Activated CD4-positive, alpha-beta memory T cell treated with anti-CD3 and anti-CD28 coated beads for 36 hours (primary cell): ENCODE results near the gene MERTK. TPM values are rescaled to one million over a fixed set of nuclear protein-coding genes. Genes with fewer than 3 reads are reported as not detected.
"Not testable (repeated sequence)": the region's sequence is repeated elsewhere in the genome, so short reads cannot be mapped to it uniquely, and the experiment has no call there.

ENCODE experiments used
- CTCF ChIA-PET: fragments of 350-600 bp; sonication (Branson Sonifier 250); formaldehyde crosslinking; loops from one replicate; lab custom pipeline; 2021; ENCODE audit warnings: antibody characterized with exemption, inconsistent platforms; lab: Charles Lee
- POLR2A ChIA-PET: fragments of 350-600 bp; sonication (Branson Sonifier 250); formaldehyde crosslinking; loops from one replicate; lab custom pipeline; 2021; ENCODE audit warnings: antibody characterized with exemption; lab: Charles Lee
- DNase-seq: peaks from one replicate; pipeline ENCODE4 v3.0.0-alpha.2; 2020
- H3K27ac Mint-ChIP-seq: one replicate; pipeline ENCODE4 v1.8.0; 2021; ENCODE audit warnings: mixed read lengths
- H3K27me3 Mint-ChIP-seq: one replicate; pipeline ENCODE4 v1.8.0; 2021; ENCODE audit warnings: mixed read lengths
- H3K36me3 Mint-ChIP-seq: one replicate; pipeline ENCODE4 v1.8.0; 2021; ENCODE audit warnings: mixed read lengths
- H3K4me1 Mint-ChIP-seq: one replicate; pipeline ENCODE4 v1.8.0; 2021; ENCODE audit warnings: low read depth, mixed read lengths
- H3K4me3 Mint-ChIP-seq: one replicate; pipeline ENCODE4 v1.8.0; 2021; ENCODE audit warnings: mild to moderate bottlenecking, mixed read lengths
- H3K9me3 Mint-ChIP-seq: one replicate; pipeline ENCODE4 v1.8.0; 2021; ENCODE audit warnings: mixed read lengths
- intact Hi-C: fragments of 100-400 bp; cut with micrococcal nuclease; formaldehyde crosslinking; loops from one replicate; pipeline ENCODE4 v1.15.1; 2023
- total RNA-seq, 2 experiments: library from RNA; stranded (reverse); gene quantifications; one replicate each; pipeline ENCODE4 v1.2.3, GENCODE V29; 2021

Gene MERTK
- total RNA-seq, result 1 to 10 TPM; 1.0 to 1.2 TPM

- POLR2A ChIA-PET, result no interaction called here
These were observed at the start of gene MERTK for GRCh38 chr2:111897924-111898702. MERTK (plus strand) TSS chr2:111898607; CDS start chr2:111898736, 129 bp downstream.

GRCh38 chr2:111850646-111851045, 47.8 kb upstream of the MERTK start:
- H3K4me3 Mint-ChIP-seq, H3K9me3 Mint-ChIP-seq, CTCF ChIA-PET, POLR2A ChIA-PET, H3K27me3 Mint-ChIP-seq, H3K27ac Mint-ChIP-seq, H3K4me1 Mint-ChIP-seq, intact Hi-C loops: not testable (repeated sequence)
- H3K36me3 Mint-ChIP-seq, result peaks cover 26% of the 10 kb centered on the region
- peak; percentile 42 for DNase-seq

More at GRCh38 chr2:111897924-111898702, at the start of gene MERTK:
- CTCF ChIA-PET, result interaction anchor here (0.6 to 1.2 kb wide), 11 partner anchors 10 to 193 kb away, joined by 3 to 11 read pairs (median 5); partner anchors contain the start of gene ANAPC1
- Mint-ChIP-seq H3K4me1 (peaks cover 6% of the 10 kb centered on the region), H3K27ac (no peak within 1 kb of the TSS), H3K36me3 (no peaks in the 10 kb centered on the region), H3K4me3 (peak within 1 kb of the TSS; percentile 73), H3K9me3 (no peaks in the 10 kb centered on the region), H3K27me3 (peaks cover 23% of the 10 kb centered on the region)
- peak; percentile 77 for DNase-seq
- intact Hi-C loops, result no loop called here

- H3K4me1 Mint-ChIP-seq, intact Hi-C loops, POLR2A ChIA-PET, H3K27me3 Mint-ChIP-seq, DNase-seq, H3K27ac Mint-ChIP-seq, H3K4me3 Mint-ChIP-seq, H3K9me3 Mint-ChIP-seq, CTCF ChIA-PET: not testable (repeated sequence)
- H3K36me3 Mint-ChIP-seq, result peaks cover 27% of the 10 kb centered on the region
These were observed 45.9 kb upstream of the MERTK start for GRCh38 chr2:111852544-111852943.

GRCh38 chr2:111860005-111860404, 38.4 kb upstream of the MERTK start:
- peaks cover 21% of the 10 kb centered on the region for H3K36me3 Mint-ChIP-seq
- H3K4me3 Mint-ChIP-seq, H3K27me3 Mint-ChIP-seq, DNase-seq, POLR2A ChIA-PET, H3K4me1 Mint-ChIP-seq, intact Hi-C loops, H3K9me3 Mint-ChIP-seq, H3K27ac Mint-ChIP-seq, CTCF ChIA-PET: not testable (repeated sequence)

DNA sequence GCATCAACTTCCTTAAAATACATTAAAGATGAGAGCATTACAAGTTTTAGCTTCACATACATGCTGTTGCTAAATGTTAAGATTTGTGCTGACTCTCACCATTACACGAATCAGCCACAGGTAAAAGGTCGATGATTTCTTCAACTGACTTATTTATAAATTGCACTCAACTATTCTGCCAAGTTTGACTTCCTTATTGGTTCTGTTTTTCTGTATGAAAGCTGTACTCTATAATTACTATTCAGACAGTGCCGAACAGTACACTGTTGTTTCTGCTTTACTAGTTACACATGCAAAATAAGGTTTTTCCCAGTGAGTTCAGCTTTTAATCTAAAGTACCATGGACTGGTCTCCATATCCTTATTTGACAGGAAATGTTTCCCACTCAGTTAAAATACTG, 33.3 kb upstream of the MERTK start:
- H3K4me3 Mint-ChIP-seq, CTCF ChIA-PET, H3K9me3 Mint-ChIP-seq, H3K27ac Mint-ChIP-seq, H3K27me3 Mint-ChIP-seq, H3K4me1 Mint-ChIP-seq, DNase-seq, intact Hi-C loops, POLR2A ChIA-PET: not testable (repeated sequence)
- peaks cover 20% of the 10 kb centered on the region for H3K36me3 Mint-ChIP-seq

- POLR2A ChIA-PET, result not testable (repeated sequence)
These were observed 25.6 kb upstream of the MERTK start for GRCh38 chr2:111872806-111873205.

GRCh38 chr2:111883661-111884591, 14.5 kb upstream of the MERTK start, which contains the start of gene ANAPC1:
ANAPC1 (minus strand) TSS chr2:111884193; CDS start chr2:111880825, 3,368 bp downstream.
- Mint-ChIP-seq H3K27me3 (no peaks in the 10 kb centered on the region), H3K4me3 (peak within 1 kb of the TSS; percentile 97), H3K9me3 (no peaks in the 10 kb centered on the region), H3K27ac (peak within 1 kb of the TSS; percentile 94), H3K36me3 (peaks cover 9% of the 10 kb centered on the region), H3K4me1 (peaks cover 15% of the 10 kb centered on the region)
- peak; percentile 90 for DNase-seq
- ChIA-PET POLR2A (interaction anchor here (0.6 to 1.4 kb wide), 6 partner anchors 9 to 826 kb away, joined by 3 to 7 read pairs (median 3); partner anchors contain the start of genes POLR1B and TMEM87B), CTCF (interaction anchor here (0.6 to 2.8 kb wide), 9 partner anchors 9 to 1321 kb away, joined by 3 to 8 read pairs (median 4); no protein-coding TSS in a partner anchor)
- intact Hi-C loops, result loop anchor here (1.0 to 5.0 kb wide), 3 partner anchors 165 to 658 kb away; partner anchors contain the start of genes POLR1B and ZC3H8

More at GRCh38 chr2:111872806-111873205, 25.6 kb upstream of the MERTK start:
- Mint-ChIP-seq H3K36me3 (peaks cover 26% of the 10 kb centered on the region), H3K4me1 (peaks cover 11% of the 10 kb centered on the region)
- DNase-seq, intact Hi-C loops, H3K9me3 Mint-ChIP-seq, H3K4me3 Mint-ChIP-seq, H3K27me3 Mint-ChIP-seq, H3K27ac Mint-ChIP-seq, CTCF ChIA-PET: not testable (repeated sequence)

DNA sequence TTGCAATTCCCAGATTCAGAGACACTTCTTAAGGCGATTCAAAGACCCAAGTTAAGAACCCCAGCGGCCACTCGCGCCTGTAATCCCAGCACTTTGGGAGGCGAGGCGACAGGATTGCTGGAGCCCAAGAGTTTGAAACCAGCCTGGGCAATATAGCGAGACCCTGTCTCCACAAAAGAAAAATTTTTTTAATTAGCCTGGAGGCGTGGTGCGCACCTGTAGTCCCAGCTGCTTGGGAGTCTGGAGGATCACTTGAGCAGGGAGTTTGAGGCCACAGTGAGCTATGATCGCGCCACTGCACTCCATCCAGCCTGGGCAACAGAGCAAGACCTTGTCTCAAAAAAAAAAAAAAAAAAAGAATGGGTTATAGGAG, 13.8 kb upstream of the MERTK start:
- Mint-ChIP-seq H3K4me3 (peak overlapping the region; percentile 97), H3K27ac (peak overlapping the region; percentile 94), H3K27me3 (no peaks in the 10 kb centered on the region), H3K36me3 (peaks cover 6% of the 10 kb centered on the region), H3K4me1 (peaks cover 14% of the 10 kb centered on the region), H3K9me3 (no peaks in the 10 kb centered on the region)
- intact Hi-C loops, result loop anchor here (1.0 to 5.0 kb wide), 3 partner anchors 165 to 658 kb away; partner anchors contain the start of genes POLR1B and ZC3H8
- CTCF ChIA-PET, result interaction anchor here (1.4 to 2.8 kb wide), 4 partner anchors 8 to 166 kb away, joined by 3 to 8 read pairs (median 8); no protein-coding TSS in a partner anchor
- POLR2A ChIA-PET, result interaction anchor here (1.0 to 1.4 kb wide), 3 partner anchors 8 to 170 kb away, joined by 3 to 7 read pairs (median 3); partner anchors contain the start of gene TMEM87B
- DNase-seq, result no peak

DNA sequence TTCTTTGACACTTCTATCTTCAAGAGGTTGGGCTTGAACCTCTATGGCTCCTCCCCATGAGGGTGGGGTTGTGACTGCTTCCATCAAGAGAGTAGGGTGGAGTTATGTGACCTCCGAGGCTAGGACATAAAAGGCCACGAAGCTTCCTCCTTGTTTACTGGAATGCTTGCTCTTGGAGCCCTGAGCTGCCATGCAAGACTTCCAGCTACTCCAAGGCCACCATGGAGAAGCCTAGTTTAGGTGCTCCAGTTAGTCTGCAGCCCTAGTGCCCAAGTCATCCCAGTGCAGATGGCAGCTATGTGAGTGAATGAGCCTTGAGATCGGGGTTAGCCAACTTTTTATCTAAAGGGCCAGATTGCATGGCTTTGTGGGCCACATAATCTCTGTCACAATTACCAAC, 2.4 kb upstream of the MERTK start:
- Mint-ChIP-seq H3K4me1 (peaks cover 6% of the 10 kb centered on the region), H3K9me3 (no peaks in the 10 kb centered on the region), H3K27me3 (peaks cover 23% of the 10 kb centered on the region), H3K27ac (no peak overlapping the region), H3K4me3 (no peak overlapping the region), H3K36me3 (no peaks in the 10 kb centered on the region)
- no peak for DNase-seq
- CTCF ChIA-PET, result interaction anchor here (0.9 to 1.6 kb wide), 5 partner anchors 8 to 154 kb away, joined by 3 to 7 read pairs (median 5); partner anchors contain the start of gene ANAPC1
- intact Hi-C loops, result no loop called here
- POLR2A ChIA-PET, result no interaction called here

DNA sequence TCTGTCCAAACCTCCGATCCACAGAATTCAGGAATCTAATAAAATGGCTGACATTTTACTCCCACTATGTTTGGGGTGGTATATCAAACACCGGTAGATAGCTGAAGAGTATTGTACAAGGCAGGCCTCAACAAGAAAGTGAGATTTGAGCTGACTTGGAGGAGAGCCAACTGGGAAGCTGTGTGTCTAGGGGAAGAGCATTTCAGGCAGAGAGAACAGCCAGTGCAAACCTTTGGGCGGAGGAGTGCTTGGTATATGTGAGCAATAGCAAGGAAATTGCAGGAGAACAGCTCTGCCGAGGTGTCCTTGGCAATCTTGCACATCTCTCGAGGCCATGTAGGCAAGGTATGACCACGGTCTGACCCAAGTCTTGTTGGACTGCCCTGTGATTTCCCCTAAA, 1.8 kb upstream of the MERTK start:
- Mint-ChIP-seq H3K36me3 (no peaks in the 10 kb centered on the region), H3K27ac (no peak overlapping the region), H3K27me3 (peaks cover 23% of the 10 kb centered on the region), H3K9me3 (no peaks in the 10 kb centered on the region), H3K4me1 (peaks cover 6% of the 10 kb centered on the region), H3K4me3 (no peak overlapping the region)
- intact Hi-C loops, result no loop called here
- no peak for DNase-seq
- CTCF ChIA-PET, result interaction anchor here (0.9 to 1.6 kb wide), 5 partner anchors 9 to 154 kb away, joined by 3 to 7 read pairs (median 5); partner anchors contain the start of gene ANAPC1
- POLR2A ChIA-PET, result no interaction called here

DNA sequence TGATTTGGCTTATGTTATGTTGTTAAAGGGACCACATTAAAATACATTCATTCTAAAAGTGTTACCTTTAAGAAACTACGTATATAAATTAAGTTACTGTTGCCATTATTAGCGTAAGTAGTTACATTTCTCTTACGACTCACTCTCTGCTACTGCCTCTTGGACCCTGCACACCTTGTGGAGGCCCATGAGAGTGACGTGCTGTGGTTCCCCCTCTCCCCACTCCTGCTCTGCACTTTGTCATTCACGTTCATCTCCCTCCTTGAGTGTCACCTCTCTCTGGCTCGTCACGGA, 830 bp upstream of the MERTK start:
- no peak overlapping the region for H3K27ac Mint-ChIP-seq
- intact Hi-C loops, result no loop called here
- peaks cover 23% of the 10 kb centered on the region for H3K27me3 Mint-ChIP-seq
- ChIA-PET CTCF (interaction anchor here (0.6 to 1.2 kb wide), 11 partner anchors 10 to 193 kb away, joined by 3 to 11 read pairs (median 5); partner anchors contain the start of gene ANAPC1), POLR2A (no interaction called here)
- DNase-seq, result no peak
- H3K36me3 Mint-ChIP-seq, result no peaks in the 10 kb centered on the region
- peak overlapping the region; percentile 73 for H3K4me3 Mint-ChIP-seq
- H3K4me1 Mint-ChIP-seq, result peaks cover 6% of the 10 kb centered on the region
- H3K9me3 Mint-ChIP-seq, result no peaks in the 10 kb centered on the region
